Gastrocnemius medialis (tissue), 4 donors: Measurements from ENCODE around the gene LRRC3B. TPM values are rescaled to one million over a fixed set of nuclear protein-coding genes. Genes with fewer than 3 reads are reported as not detected.

Experiments used
- ATAC-seq, 2 donors: fragments of 150-250 bp; one replicate each; pipeline ENCODE4 v1.9.1; 2016
- DNase-seq, 2 donors: peaks; one replicate each; pipeline ENCODE4 v3.0.0-alpha.2; 2019
- H3K27ac ChIP-seq, 4 donors: fragments of 200-600 bp; sonication (generic); 1 replicate in 1 of 4; 2 replicates in 3 of 4; pipeline ENCODE4 v1.5.1; 2016 to 2018; ENCODE audit warnings: mild to moderate bottlenecking in 2 of 4, moderate library complexity in 1 of 4
- H3K27me3 ChIP-seq, 3 donors: fragments of 200-600 bp; sonication (generic) in 2 of 3; 1 replicate in 1 of 3; 2 replicates in 2 of 3; pipeline versions ENCODE4 v1.5.1 to v1.6.0; 2016 to 2019; ENCODE audit warnings: mild to moderate bottlenecking in 1 of 3, moderate library complexity in 1 of 3
- H3K36me3 ChIP-seq, 2 donors: fragments of 200-600 bp; sonication (generic) in 1 of 2; one replicate each; pipeline ENCODE4 v1.5.1; 2017 to 2018
- H3K4me1 ChIP-seq, 2 donors: fragments of 200-600 bp; sonication (generic) in 1 of 2; one replicate each; pipeline ENCODE4 v1.5.1; 2016 to 2017; ENCODE audit warnings: mild to moderate bottlenecking in 2 of 2
- H3K4me3 ChIP-seq, 4 donors: fragments of 200-600 bp; sonication (generic) in 3 of 4; 1 replicate in 1 of 4; 2 replicates in 3 of 4; pipeline ENCODE4 v1.5.1; 2016 to 2019; ENCODE audit warnings: mild to moderate bottlenecking in 2 of 4
- H3K9me3 ChIP-seq, 3 donors: fragments of 200-600 bp; sonication (generic) in 2 of 3; 1 replicate in 1 of 3; 2 replicates in 2 of 3; pipeline ENCODE4 v1.5.1; 2016 to 2019
- POLR2A ChIP-seq, 2 donors: fragments of 450-650 bp; IDR thresholded peaks; one replicate each; pipeline ENCODE4 v1.6.1; 2017; ENCODE audit warnings: antibody characterized with exemption in 2 of 2, mild to moderate bottlenecking in 2 of 2, moderate library complexity in 2 of 2
- in situ Hi-C, 4 donors: fragments of 200-750 bp; cut with MboI; loops; one replicate each; pipeline versions ENCODE4 v1.15.0 to v1.8.0; 2017; ENCODE audit warnings: low sequenced_read_pairs in 4 of 4
- intact Hi-C: fragments of 100-400 bp; cut with DNase I; formaldehyde crosslinking; loops from one replicate; pipeline ENCODE4 v1.15.1; 2023; ENCODE audit warnings: low total_unique reads
- total RNA-seq, 4 donors: library from RNA; depleted of rRNA; stranded (reverse); fragments of >200 nt; gene quantifications; one replicate each; pipeline versions ENCODE4 v1.1.0 to v1.2.3, GENCODE V29; 2016
- TF ChIP-seq, protein P1 (sequence below), 5 experiments: fragments of 450-650 bp in 3 of 5; fragments of 200-600 bp in 2 of 5; sonication (generic) in 2 of 5; IDR thresholded peaks in 4 of 5; conservative IDR thresholded peaks in 1 of 5; 1 replicate in 4 of 5; 2 replicates in 1 of 5; pipeline ENCODE4 v1.5.1; 2016 to 2019; ENCODE audit warnings: antibody characterized with exemption in 5 of 5, mild to moderate bottlenecking in 3 of 5, moderate library complexity in 3 of 5

LRRC3B gene
- total RNA-seq, 4 donors from 2014 or later = 0.07 to 4.4 (median 1.3) TPM

DNA sequence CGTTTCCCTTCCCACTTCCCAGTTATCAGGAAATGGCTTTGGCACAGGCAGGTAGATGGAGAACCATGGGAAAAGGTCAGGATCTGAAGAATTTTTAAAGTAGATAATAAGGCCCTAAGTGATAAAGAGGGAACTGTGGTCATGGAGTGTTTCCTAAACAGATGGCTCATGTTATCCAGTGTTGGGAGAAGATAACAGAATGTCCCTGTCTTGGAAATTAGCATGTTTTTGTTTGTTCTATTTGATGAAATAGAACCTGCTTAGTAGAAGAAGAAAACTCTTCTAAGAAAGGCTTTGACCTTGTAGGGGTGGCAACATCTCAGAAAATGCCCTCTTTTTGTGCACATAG, 8.8 kb downstream of the LRRC3B start:
- Histone ChIP-seq H3K4me3 (no peak overlapping the region), H3K27ac (no peak overlapping the region), H3K27me3 (no peaks in the 10 kb centered on the region), H3K36me3 (no peaks in the 10 kb centered on the region), H3K9me3 (no peaks in the 10 kb centered on the region), H3K4me1 (no peaks in the 10 kb centered on the region)
- DNase-seq = no peak
- TF ChIP-seq, protein P1, sequence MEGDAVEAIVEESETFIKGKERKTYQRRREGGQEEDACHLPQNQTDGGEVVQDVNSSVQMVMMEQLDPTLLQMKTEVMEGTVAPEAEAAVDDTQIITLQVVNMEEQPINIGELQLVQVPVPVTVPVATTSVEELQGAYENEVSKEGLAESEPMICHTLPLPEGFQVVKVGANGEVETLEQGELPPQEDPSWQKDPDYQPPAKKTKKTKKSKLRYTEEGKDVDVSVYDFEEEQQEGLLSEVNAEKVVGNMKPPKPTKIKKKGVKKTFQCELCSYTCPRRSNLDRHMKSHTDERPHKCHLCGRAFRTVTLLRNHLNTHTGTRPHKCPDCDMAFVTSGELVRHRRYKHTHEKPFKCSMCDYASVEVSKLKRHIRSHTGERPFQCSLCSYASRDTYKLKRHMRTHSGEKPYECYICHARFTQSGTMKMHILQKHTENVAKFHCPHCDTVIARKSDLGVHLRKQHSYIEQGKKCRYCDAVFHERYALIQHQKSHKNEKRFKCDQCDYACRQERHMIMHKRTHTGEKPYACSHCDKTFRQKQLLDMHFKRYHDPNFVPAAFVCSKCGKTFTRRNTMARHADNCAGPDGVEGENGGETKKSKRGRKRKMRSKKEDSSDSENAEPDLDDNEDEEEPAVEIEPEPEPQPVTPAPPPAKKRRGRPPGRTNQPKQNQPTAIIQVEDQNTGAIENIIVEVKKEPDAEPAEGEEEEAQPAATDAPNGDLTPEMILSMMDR (IDR thresholded peaks at IDR 0.05 in 4 of 5, conservative IDR thresholded peaks at IDR 0.05 in 1 of 5) = no peak
- no peak for TF ChIP-seq POLR2A (IDR thresholded peaks at IDR 0.05)
- intact Hi-C loops = no loop called here
- in situ Hi-C loops = no loop called here
- no peak for ATAC-seq

DNA sequence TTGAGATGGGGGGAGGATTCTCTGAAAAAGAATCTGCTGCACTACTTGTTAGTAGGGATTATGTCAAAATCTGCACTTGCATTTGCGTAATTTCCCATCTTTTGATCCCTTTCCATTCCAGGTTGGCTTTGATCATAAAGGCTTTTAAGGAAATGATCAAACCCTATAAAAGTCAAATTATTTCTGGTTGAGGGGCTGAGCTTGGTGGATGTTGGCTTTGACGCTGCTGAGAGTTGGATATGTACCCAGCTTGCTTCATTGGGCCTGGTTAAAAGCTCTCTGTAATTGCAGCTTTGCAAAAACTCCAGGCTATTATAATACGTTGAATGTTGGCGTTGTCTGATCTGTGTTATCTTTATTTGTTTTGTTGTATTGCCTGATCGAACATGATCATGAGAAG, 12.0 kb downstream of the LRRC3B start:
- TF ChIP-seq POLR2A (IDR thresholded peaks at IDR 0.05) = no peak
- TF ChIP-seq, protein P1 (IDR thresholded peaks at IDR 0.05 in 4 of 5, conservative IDR thresholded peaks at IDR 0.05 in 1 of 5) = no peak
- no peak for ATAC-seq
- H3K36me3 ChIP-seq = no peaks in the 10 kb centered on the region
- H3K27me3 ChIP-seq = no peaks in the 10 kb centered on the region
- in situ Hi-C loops (no loop called here), intact Hi-C loops (no loop called here)
- no peaks in the 10 kb centered on the region for H3K9me3 ChIP-seq
- H3K4me1 ChIP-seq = no peaks in the 10 kb centered on the region
- no peak overlapping the region for H3K4me3 ChIP-seq
- H3K27ac ChIP-seq = no peak overlapping the region
- DNase-seq = no peak

DNA sequence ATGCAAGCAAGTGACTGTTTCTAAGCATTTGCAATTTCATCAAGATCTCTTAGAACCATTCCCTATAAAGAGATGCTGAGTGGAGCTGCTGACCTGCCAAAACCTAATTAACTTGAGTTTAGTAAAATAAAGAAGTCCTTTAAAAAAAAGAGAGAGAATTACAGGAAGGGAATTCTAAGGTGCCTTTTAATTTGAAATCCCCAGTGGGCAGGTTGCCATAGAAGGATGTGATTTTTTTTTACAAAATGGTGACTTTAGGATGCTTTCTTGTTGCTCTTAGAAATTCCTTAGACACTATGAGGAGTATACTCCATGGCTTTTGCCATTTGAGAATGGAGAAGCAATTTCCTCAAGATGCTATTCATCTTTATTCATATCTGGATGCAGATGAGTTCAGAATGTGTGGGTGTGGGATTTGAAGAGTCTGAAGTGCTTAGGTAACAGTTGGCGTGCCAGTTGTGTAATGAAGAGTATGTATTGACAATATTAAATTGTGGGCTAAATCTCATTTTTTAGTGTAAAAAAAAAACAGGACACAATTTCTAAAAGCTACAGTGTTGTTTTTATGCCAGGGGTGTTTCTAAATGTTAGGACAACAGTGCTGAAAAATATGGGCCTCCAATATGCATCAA, 13.6 kb downstream of the LRRC3B start:
- Histone ChIP-seq H3K27ac (no peak overlapping the region), H3K27me3 (no peaks in the 10 kb centered on the region), H3K4me1 (no peaks in the 10 kb centered on the region), H3K9me3 (no peaks in the 10 kb centered on the region), H3K36me3 (no peaks in the 10 kb centered on the region), H3K4me3 (no peak overlapping the region)
- TF ChIP-seq, protein P1 (IDR thresholded peaks at IDR 0.05 in 4 of 5, conservative IDR thresholded peaks at IDR 0.05 in 1 of 5) = no peak
- TF ChIP-seq POLR2A (IDR thresholded peaks at IDR 0.05) = no peak
- no peak for DNase-seq
- in situ Hi-C loops (no loop called here), intact Hi-C loops (no loop called here)
- no peak for ATAC-seq

DNA sequence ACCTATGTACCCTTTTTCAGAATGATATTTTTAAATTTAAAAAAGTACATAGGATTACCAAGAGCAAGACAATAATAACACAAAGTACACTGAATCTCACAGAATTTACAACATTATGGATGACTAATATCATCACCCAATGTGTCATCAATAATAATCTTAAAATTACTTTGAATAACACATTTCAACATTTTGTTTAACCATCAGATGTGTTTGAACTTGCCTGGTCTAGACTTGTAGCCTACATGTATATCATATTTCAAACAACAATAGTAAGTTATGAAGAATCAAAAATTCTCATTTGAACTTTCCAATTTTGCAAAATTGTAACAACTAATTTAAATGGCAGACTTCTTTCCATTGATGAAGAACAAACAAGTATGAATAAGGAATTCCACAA, 15.1 kb downstream of the LRRC3B start:
- no peak for ATAC-seq
- in situ Hi-C loops = no loop called here
- H3K4me3 ChIP-seq = no peak overlapping the region
- H3K36me3 ChIP-seq = no peaks in the 10 kb centered on the region
- no peaks in the 10 kb centered on the region for H3K27me3 ChIP-seq
- H3K27ac ChIP-seq = no peak overlapping the region
- intact Hi-C loops = no loop called here
- no peaks in the 10 kb centered on the region for H3K4me1 ChIP-seq
- TF ChIP-seq, protein P1 (IDR thresholded peaks at IDR 0.05 in 4 of 5, conservative IDR thresholded peaks at IDR 0.05 in 1 of 5) = no peak
- no peak for TF ChIP-seq POLR2A (IDR thresholded peaks at IDR 0.05)
- H3K9me3 ChIP-seq = no peaks in the 10 kb centered on the region
- no peak for DNase-seq

DNA sequence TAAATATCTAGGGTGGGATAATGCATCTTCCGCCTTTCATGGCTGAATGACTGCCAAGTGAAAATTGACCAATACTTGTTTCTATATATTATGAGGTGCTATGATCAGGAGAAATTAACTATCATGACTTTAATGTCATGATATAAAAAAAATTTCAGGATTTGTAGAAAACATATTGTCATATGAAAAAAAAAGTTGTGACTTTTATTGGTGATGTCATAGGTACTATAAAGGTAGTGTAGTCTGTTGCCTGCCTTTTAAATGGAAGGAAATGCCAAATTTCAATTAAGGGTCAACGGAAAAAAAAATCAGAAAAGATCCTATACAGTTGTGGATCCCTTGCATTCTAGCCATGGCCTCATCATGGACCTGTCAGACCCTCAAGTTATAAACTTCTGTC, 15.5 kb downstream of the LRRC3B start:
- Histone ChIP-seq H3K36me3 (no peaks in the 10 kb centered on the region), H3K9me3 (no peaks in the 10 kb centered on the region), H3K4me3 (no peak overlapping the region), H3K27me3 (no peaks in the 10 kb centered on the region), H3K4me1 (no peaks in the 10 kb centered on the region), H3K27ac (no peak overlapping the region)
- intact Hi-C loops (no loop called here), in situ Hi-C loops (no loop called here)
- TF ChIP-seq, protein P1 (IDR thresholded peaks at IDR 0.05 in 4 of 5, conservative IDR thresholded peaks at IDR 0.05 in 1 of 5) = no peak
- no peak for TF ChIP-seq POLR2A (IDR thresholded peaks at IDR 0.05)
- DNase-seq (no peak), ATAC-seq (no peak)
